LNCAP (cell line): ENCODE results near the gene TAS2R20.

Experiments used
- TF ChIP-seq, protein P1 (sequence below): fragments of 450-650 bp; IDR thresholded peaks from 2 replicates; pipeline ENCODE4 v1.5.1; 2017; ENCODE audit warnings: mild to moderate bottlenecking

The TAS2R20 gene

DNA sequence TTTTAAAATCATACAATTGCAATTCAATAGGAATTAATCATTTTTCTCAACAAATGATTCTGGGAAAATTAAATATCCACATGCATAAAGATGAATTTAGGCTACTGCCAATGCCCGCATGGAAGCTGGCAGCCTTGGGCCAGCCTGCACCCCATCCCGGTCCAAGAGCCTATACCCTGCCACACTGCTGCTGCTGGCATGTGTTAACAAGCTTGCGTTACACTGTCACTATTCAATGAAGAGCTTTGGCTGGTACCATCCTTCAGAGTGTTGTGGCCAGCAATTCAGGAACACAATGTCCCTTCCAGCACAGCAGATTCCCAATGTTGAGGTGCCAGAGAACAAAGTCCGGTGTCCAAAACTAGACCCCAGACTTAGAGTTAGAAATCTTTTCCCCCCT is 45.5 kb downstream of the TAS2R20 start:
- TF ChIP-seq, protein P1, sequence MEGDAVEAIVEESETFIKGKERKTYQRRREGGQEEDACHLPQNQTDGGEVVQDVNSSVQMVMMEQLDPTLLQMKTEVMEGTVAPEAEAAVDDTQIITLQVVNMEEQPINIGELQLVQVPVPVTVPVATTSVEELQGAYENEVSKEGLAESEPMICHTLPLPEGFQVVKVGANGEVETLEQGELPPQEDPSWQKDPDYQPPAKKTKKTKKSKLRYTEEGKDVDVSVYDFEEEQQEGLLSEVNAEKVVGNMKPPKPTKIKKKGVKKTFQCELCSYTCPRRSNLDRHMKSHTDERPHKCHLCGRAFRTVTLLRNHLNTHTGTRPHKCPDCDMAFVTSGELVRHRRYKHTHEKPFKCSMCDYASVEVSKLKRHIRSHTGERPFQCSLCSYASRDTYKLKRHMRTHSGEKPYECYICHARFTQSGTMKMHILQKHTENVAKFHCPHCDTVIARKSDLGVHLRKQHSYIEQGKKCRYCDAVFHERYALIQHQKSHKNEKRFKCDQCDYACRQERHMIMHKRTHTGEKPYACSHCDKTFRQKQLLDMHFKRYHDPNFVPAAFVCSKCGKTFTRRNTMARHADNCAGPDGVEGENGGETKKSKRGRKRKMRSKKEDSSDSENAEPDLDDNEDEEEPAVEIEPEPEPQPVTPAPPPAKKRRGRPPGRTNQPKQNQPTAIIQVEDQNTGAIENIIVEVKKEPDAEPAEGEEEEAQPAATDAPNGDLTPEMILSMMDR, result no peak
